RWPE2 (cell line): ENCODE measurements around the gene SOX14.

Experiments
- ATAC-seq: fragments of 200-7000 bp; cut with Tn5 transposase; 3 replicates; pipeline ENCODE4 v1.9.1; 2021; ENCODE audit warnings: low read depth
- DNase-seq: peaks from one replicate; pipeline ENCODE4 v3.0.0-alpha.2; 2020; ENCODE audit warnings: low spot score
- H3K27ac ChIP-seq: fragments of 450-650 bp; 2 replicates; pipeline ENCODE4 v1.5.1; 2017; ENCODE audit warnings: mild to moderate bottlenecking; ENCODE audit not compliant: poor library complexity, severe bottlenecking
- H3K27me3 ChIP-seq: fragments of 250-450 bp; sonication (Bioruptor Pico); 2 replicates; pipeline ENCODE4 v1.5.1; 2021; ENCODE audit warnings: mild to moderate bottlenecking, moderate library complexity; ENCODE audit not compliant: insufficient read depth, poor library complexity, severe bottlenecking
- H3K36me3 ChIP-seq: fragments of 250-450 bp; sonication (Bioruptor Pico); 2 replicates; pipeline ENCODE4 v1.5.1; 2020; ENCODE audit warnings: low read depth, mild to moderate bottlenecking, moderate library complexity
- H3K4me1 ChIP-seq: fragments of 250-450 bp; sonication (Bioruptor Pico); 2 replicates; pipeline ENCODE4 v1.5.1; 2021; ENCODE audit warnings: mild to moderate bottlenecking, moderate library complexity; ENCODE audit not compliant: insufficient read depth, poor library complexity, severe bottlenecking
- H3K4me3 ChIP-seq: fragments of 250-450 bp; sonication (Bioruptor Pico); 2 replicates; pipeline ENCODE4 v1.5.1; 2021; ENCODE audit warnings: mild to moderate bottlenecking, moderate library complexity; ENCODE audit not compliant: severe bottlenecking
- H3K9me3 ChIP-seq: fragments of 250-450 bp; sonication (Bioruptor Pico); 2 replicates; pipeline ENCODE4 v1.5.1; 2021; ENCODE audit warnings: mild to moderate bottlenecking, moderate library complexity; ENCODE audit not compliant: severe bottlenecking
- CTCF ChIP-seq: fragments of 450-650 bp; IDR thresholded peaks from one replicate; pipeline ENCODE4 v1.5.1; 2017; ENCODE audit warnings: mild to moderate bottlenecking, moderate library complexity; ENCODE audit not compliant: poor library complexity, severe bottlenecking

The SOX14 gene

GRCh38 chr3:137761563-137762503 lies 2.3 kb upstream of the SOX14 start:
- Histone ChIP-seq H3K27me3 (peaks cover 79% of the 10 kb centered on the region), H3K9me3 (no peaks in the 10 kb centered on the region), H3K27ac (no peak overlapping the region), H3K4me1 (no peaks in the 10 kb centered on the region), H3K36me3 (no peaks in the 10 kb centered on the region), H3K4me3 (no peak overlapping the region)
- no peak for ATAC-seq
- TF ChIP-seq CTCF, result no peak
- DNase-seq, result no peak

- H3K27me3 ChIP-seq, result peaks cover 90% of the 10 kb centered on the region
- TF ChIP-seq CTCF, result no peak
- H3K9me3 ChIP-seq, result no peaks in the 10 kb centered on the region
- no peaks in the 10 kb centered on the region for H3K36me3 ChIP-seq
- no peak overlapping the region for H3K27ac ChIP-seq
- no peak for ATAC-seq
- no peak overlapping the region for H3K4me3 ChIP-seq
- DNase-seq, result no peak
- no peaks in the 10 kb centered on the region for H3K4me1 ChIP-seq
These were observed 1.2 kb upstream of the SOX14 start for GRCh38 chr3:137762674-137763593.

- Histone ChIP-seq H3K4me1 (no peaks in the 10 kb centered on the region), H3K27me3 (peaks cover 97% of the 10 kb centered on the region), H3K36me3 (no peaks in the 10 kb centered on the region), H3K4me3 (no peak overlapping the region), H3K27ac (no peak overlapping the region), H3K9me3 (no peaks in the 10 kb centered on the region)
- DNase-seq (no peak), ATAC-seq (no peak)
- TF ChIP-seq CTCF, result no peak
These were observed 549 bp upstream of the SOX14 start for GRCh38 chr3:137763594-137763938.

GRCh38 chr3:137764563-137765309 lies 621 bp downstream of the SOX14 start:
- no peak for ATAC-seq
- Histone ChIP-seq H3K4me3 (no peak overlapping the region), H3K9me3 (no peaks in the 10 kb centered on the region), H3K27ac (no peak overlapping the region), H3K36me3 (no peaks in the 10 kb centered on the region), H3K4me1 (no peaks in the 10 kb centered on the region), H3K27me3 (peaks cover 100% of the 10 kb centered on the region)
- no peak for TF ChIP-seq CTCF
- DNase-seq, result no peak
